Body of pancreas (tissue), 4 donors: ENCODE results near the gene OGG1. TPM values are rescaled to one million over a fixed set of nuclear protein-coding genes. Genes with fewer than 3 reads are reported as not detected.

ENCODE experiments used
- ATAC-seq: fragments of 150-250 bp; one replicate; pipeline ENCODE4 v1.9.1; 2016
- DNase-seq, 4 donors: peaks; one replicate each; pipeline ENCODE4 v3.0.0-alpha.2; 2019
- H3K27ac ChIP-seq, 4 donors: fragments of 200-600 bp; sonication (generic); 1 replicate in 3 of 4; 2 replicates in 1 of 4; pipeline versions ENCODE4 v1.5.1 to v1.6.1; 2016 to 2019; ENCODE audit warnings: mild to moderate bottlenecking in 1 of 4, mixed read lengths in 1 of 4, moderate library complexity in 1 of 4
- H3K27me3 ChIP-seq, 2 donors: fragments of 200-600 bp; sonication (generic); one replicate each; pipeline ENCODE4 v1.6.0; 2016; ENCODE audit warnings: mild to moderate bottlenecking in 1 of 2
- H3K36me3 ChIP-seq, 2 donors: fragments of 200-600 bp; sonication (generic); replicated peaks in 1 of 2; 2 replicates each; pipeline ENCODE4 v1.5.1; 2016; ENCODE audit warnings: low read depth in 2 of 2; ENCODE audit not compliant: insufficient read depth in 1 of 2
- H3K4me1 ChIP-seq: fragments of 200-600 bp; sonication (generic); one replicate; pipeline ENCODE4 v1.6.0; 2016
- H3K4me3 ChIP-seq, 2 donors: fragments of 200-600 bp; sonication (generic); 1 replicate in 1 of 2; 2 replicates in 1 of 2; pipeline ENCODE4 v1.5.1; 2016 to 2019
- H3K9me3 ChIP-seq, 3 donors: fragments of 200-600 bp; sonication (generic); 1 replicate in 2 of 3; 2 replicates in 1 of 3; pipeline ENCODE4 v1.5.1; 2016
- POLR2A ChIP-seq, 3 donors: fragments of 450-650 bp; IDR thresholded peaks; one replicate each; pipeline ENCODE4 v1.6.1; 2016; ENCODE audit warnings: antibody characterized with exemption in 3 of 3, mild to moderate bottlenecking in 2 of 3
- WGBS, 2 donors: methylation state at CpG; one replicate each; pipeline ENCODE4 v1.1.5; 2017; 5-methylcytosine and 5-hydroxymethylcytosine counted together
- intact Hi-C: fragments of 100-400 bp; cut with DNase I; formaldehyde crosslinking; loops from one replicate; pipeline ENCODE4 v1.15.1; 2023
- total RNA-seq, 2 donors: library from RNA; depleted of rRNA; stranded (reverse); fragments of >200 nt; gene quantifications; one replicate each; pipeline ENCODE4 v1.1.0, GENCODE V29; 2016
- TF ChIP-seq, protein P1 (sequence below), 7 experiments: fragments of 450-650 bp in 4 of 7; fragments of 200-600 bp in 3 of 7; sonication (generic) in 3 of 7; IDR thresholded peaks; one replicate each; pipeline ENCODE4 v1.5.1; 2016 to 2019; ENCODE audit warnings: antibody characterized with exemption in 7 of 7

OGG1 gene
- total RNA-seq, 2 donors from 2014 or later, result 18.1 to 28.3 TPM

DNA sequence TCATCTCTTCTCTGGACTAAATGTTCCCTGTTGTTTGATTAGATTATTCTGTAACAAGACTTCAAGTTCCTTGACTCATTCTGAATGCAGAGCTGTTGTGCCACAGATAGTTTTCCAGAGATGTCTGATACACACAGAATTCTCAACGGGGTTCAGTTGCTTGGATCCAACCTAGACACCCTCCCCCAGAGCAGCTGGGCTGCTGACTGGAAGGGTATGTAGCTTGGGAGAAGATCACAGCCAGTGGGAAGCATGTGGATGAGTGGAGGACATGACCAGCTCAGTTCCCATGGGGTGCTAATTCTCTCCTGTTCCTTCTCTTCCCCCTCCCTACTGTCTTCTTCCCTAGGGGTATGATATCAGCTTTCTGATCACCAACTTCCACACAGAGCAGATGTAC is 53.7 kb downstream of the OGG1 start:
- Histone ChIP-seq H3K36me3 (peaks cover 11 to 42% of the 10 kb centered on the region in 2 donors), H3K4me3 (no peak overlapping the region), H3K4me1 (peaks cover under 1% of the 10 kb centered on the region), H3K27ac (no peak overlapping the region), H3K27me3 (no peaks in the 10 kb centered on the region), H3K9me3 (no peaks in the 10 kb centered on the region)
- no peak for TF ChIP-seq POLR2A (IDR thresholded peaks at IDR 0.05)
- TF ChIP-seq, protein P1, sequence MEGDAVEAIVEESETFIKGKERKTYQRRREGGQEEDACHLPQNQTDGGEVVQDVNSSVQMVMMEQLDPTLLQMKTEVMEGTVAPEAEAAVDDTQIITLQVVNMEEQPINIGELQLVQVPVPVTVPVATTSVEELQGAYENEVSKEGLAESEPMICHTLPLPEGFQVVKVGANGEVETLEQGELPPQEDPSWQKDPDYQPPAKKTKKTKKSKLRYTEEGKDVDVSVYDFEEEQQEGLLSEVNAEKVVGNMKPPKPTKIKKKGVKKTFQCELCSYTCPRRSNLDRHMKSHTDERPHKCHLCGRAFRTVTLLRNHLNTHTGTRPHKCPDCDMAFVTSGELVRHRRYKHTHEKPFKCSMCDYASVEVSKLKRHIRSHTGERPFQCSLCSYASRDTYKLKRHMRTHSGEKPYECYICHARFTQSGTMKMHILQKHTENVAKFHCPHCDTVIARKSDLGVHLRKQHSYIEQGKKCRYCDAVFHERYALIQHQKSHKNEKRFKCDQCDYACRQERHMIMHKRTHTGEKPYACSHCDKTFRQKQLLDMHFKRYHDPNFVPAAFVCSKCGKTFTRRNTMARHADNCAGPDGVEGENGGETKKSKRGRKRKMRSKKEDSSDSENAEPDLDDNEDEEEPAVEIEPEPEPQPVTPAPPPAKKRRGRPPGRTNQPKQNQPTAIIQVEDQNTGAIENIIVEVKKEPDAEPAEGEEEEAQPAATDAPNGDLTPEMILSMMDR (IDR thresholded peaks at IDR 0.05), result no peak
- DNase-seq (no peak), ATAC-seq (no peak)
- intact Hi-C loops, result no loop called here
- 84 to 90% methylated on average over 1 of the region's 1 CpG for WGBS, 2 donors

DNA sequence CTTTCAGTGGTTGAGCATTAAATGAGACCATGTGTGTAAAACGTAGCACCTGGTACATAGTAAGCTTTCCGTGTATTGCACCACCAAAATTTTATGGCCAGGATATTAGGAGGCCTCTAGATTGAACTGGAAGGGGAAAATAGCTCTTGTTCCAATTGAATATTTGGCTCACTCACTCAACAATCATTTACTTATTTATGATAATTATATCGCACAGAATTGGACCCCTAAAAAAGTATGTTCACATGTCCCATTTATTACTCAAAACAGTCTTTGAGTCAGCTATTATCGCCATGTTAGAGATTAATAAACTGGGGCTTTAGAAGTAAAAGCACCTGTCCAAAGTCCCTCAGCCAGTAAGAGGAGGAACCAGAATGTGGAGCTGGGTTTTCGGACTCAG is 55.2 kb downstream of the OGG1 start:
- no peaks in the 10 kb centered on the region for H3K9me3 ChIP-seq
- H3K36me3 ChIP-seq, result peaks cover 5 to 36% of the 10 kb centered on the region in 2 donors
- intact Hi-C loops, result no loop called here
- H3K27me3 ChIP-seq, result no peaks in the 10 kb centered on the region
- whole genome bisulfite sequencing, 2 donors, result 76 to 85% methylated on average over 5 of the region's 5 CpGs
- no peak overlapping the region for H3K27ac ChIP-seq
- no peak for ATAC-seq
- DNase-seq, result no peak
- peaks cover 12% of the 10 kb centered on the region for H3K4me1 ChIP-seq
- TF ChIP-seq, protein P1 (IDR thresholded peaks at IDR 0.05), result no peak
- no peak for TF ChIP-seq POLR2A (IDR thresholded peaks at IDR 0.05)
- no peak overlapping the region for H3K4me3 ChIP-seq

DNA sequence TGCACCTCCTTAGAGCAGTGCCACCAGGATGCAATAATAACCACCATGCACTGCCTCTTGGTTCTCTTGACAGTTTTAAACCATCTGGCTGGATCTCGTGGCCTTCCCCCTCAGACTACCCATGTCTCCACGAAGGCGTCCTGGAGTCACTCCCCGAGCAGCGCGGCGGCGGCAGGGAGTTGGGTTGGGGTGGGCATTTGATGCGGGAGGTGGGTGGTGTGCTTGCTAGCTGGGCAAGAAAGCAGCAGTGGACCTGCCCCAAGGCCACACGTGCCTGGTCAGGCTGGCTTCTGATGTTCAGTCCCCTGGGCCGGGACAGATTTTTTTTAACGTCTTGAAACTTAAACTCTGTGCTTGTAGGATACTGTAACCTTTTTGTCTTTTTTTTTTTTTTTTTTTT is 56.4 kb downstream of the OGG1 start:
- TF ChIP-seq, protein P1 (IDR thresholded peaks at IDR 0.05), result no peak
- TF ChIP-seq POLR2A (IDR thresholded peaks at IDR 0.05), result no peak
- H3K9me3 ChIP-seq, result no peaks in the 10 kb centered on the region
- ATAC-seq (no peak), DNase-seq (no peak)
- 84% methylated on average over 4 to 12 of the region's 12 CpGs for WGBS, 2 donors
- H3K4me3 ChIP-seq, result no peak overlapping the region
- H3K27me3 ChIP-seq, result no peaks in the 10 kb centered on the region
- H3K27ac ChIP-seq, result no peak overlapping the region
- H3K4me1 ChIP-seq, result peaks cover 21% of the 10 kb centered on the region
- intact Hi-C loops, result no loop called here
- H3K36me3 ChIP-seq, result peaks cover 0 to 31% of the 10 kb centered on the region in 2 donors

Other genes with a start within 250 kb of the OGG1 start
- under 1 TPM; 0.52 to 0.66 TPM for gene LHFPL4, start 196.1 kb upstream of the OGG1 start, total RNA-seq
- gene MTMR14, start 100.4 kb upstream of the OGG1 start, total RNA-seq, result 10 to 100 TPM; 15.2 to 16.3 TPM
- not detected for gene CPNE9, start 46.1 kb upstream of the OGG1 start, total RNA-seq
- 10 to 100 TPM in 1 of 2 donors, 1 to 10 TPM in 1; 9.6 to 10.9 TPM for gene BRPF1, start 18.2 kb upstream of the OGG1 start, total RNA-seq
- 10 to 100 TPM; 10.9 to 34.9 TPM for gene CAMK1, start 20.0 kb downstream of the OGG1 start, total RNA-seq
- 10 to 100 TPM; 37.4 to 37.6 TPM for gene TADA3, start 42.5 kb downstream of the OGG1 start, total RNA-seq
- gene ARPC4, start 43.1 kb downstream of the OGG1 start, total RNA-seq, result 10 to 100 TPM; 33.6 to 57.1 TPM
- gene TTLL3, start 60.3 kb downstream of the OGG1 start, total RNA-seq, result 10 to 100 TPM; 24.1 to 88.0 TPM
- 10 to 100 TPM; 31.6 to 51.4 TPM for gene RPUSD3, start 94.1 kb downstream of the OGG1 start, total RNA-seq
- 100 to 1,000 TPM in 1 of 2 donors, 1 to 10 TPM in 1; 6.5 to 134 TPM for gene CIDEC, start 130.3 kb downstream of the OGG1 start, total RNA-seq
- 10 to 100 TPM in 1 of 2 donors, 1 to 10 TPM in 1; 5.6 to 19.7 TPM for gene JAGN1, start 140.7 kb downstream of the OGG1 start, total RNA-seq
- gene IL17RE, start 152.9 kb downstream of the OGG1 start, total RNA-seq, result 10 to 100 TPM; 10.9 to 18.2 TPM
- gene IL17RC, start 167.1 kb downstream of the OGG1 start, total RNA-seq, result 10 to 100 TPM; 40.7 to 60.3 TPM
- 10 to 100 TPM; 19.8 to 23.6 TPM for gene CRELD1, start 183.9 kb downstream of the OGG1 start, total RNA-seq
- 1 to 10 TPM; 3.9 to 4.3 TPM for gene PRRT3, start 202.5 kb downstream of the OGG1 start, total RNA-seq
- gene EMC3, start 236.9 kb downstream of the OGG1 start, total RNA-seq, result 10 to 100 TPM in 1 of 2 donors, 1 to 10 TPM in 1; 9.6 to 26.5 TPM